Measurements from ENCODE around the gene ELAC2. TPM values are rescaled to one million over a fixed set of nuclear protein-coding genes. Genes with fewer than 3 reads are reported as not detected.

ELAC2 gene, protein sequence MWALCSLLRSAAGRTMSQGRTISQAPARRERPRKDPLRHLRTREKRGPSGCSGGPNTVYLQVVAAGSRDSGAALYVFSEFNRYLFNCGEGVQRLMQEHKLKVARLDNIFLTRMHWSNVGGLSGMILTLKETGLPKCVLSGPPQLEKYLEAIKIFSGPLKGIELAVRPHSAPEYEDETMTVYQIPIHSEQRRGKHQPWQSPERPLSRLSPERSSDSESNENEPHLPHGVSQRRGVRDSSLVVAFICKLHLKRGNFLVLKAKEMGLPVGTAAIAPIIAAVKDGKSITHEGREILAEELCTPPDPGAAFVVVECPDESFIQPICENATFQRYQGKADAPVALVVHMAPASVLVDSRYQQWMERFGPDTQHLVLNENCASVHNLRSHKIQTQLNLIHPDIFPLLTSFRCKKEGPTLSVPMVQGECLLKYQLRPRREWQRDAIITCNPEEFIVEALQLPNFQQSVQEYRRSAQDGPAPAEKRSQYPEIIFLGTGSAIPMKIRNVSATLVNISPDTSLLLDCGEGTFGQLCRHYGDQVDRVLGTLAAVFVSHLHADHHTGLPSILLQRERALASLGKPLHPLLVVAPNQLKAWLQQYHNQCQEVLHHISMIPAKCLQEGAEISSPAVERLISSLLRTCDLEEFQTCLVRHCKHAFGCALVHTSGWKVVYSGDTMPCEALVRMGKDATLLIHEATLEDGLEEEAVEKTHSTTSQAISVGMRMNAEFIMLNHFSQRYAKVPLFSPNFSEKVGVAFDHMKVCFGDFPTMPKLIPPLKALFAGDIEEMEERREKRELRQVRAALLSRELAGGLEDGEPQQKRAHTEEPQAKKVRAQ
- polyA plus RNA-seq (ENCODE audit: insufficient read length), result 75.4 TPM
- long read RNA-seq, donor 1, partial matches to known transcripts, result 20 of 25 reads
- long read RNA-seq, donor 1, other reads (novel, unspliced or antisense), result 0 of 25 reads
- long read RNA-seq, donor 2, partial matches to known transcripts, result 7 of 10 reads
- long read RNA-seq, donor 2, other reads (novel, unspliced or antisense), result 0 of 10 reads
- long read RNA-seq, donor 3, partial matches to known transcripts, result 12 of 13 reads
- long read RNA-seq, donor 3, other reads (novel, unspliced or antisense), result 0 of 13 reads
- long read RNA-seq, donor 4, result 0 reads
- long read RNA-seq, donor 5, partial matches to known transcripts, result 24 of 27 reads
- long read RNA-seq, donor 5, other reads (novel, unspliced or antisense), result 0 of 27 reads
- long read RNA-seq, donor 6, partial matches to known transcripts, result 7 of 9 reads
- long read RNA-seq, donor 6, other reads (novel, unspliced or antisense), result 0 of 9 reads
- long read RNA-seq, donor 7, partial matches to known transcripts, result 18 of 21 reads
- long read RNA-seq, donor 7, other reads (novel, unspliced or antisense), result 0 of 21 reads
- long read RNA-seq, donor 8, partial matches to known transcripts, result 0 of 4 reads
- long read RNA-seq, donor 8, other reads (novel, unspliced or antisense), result 0 of 4 reads

DNA sequence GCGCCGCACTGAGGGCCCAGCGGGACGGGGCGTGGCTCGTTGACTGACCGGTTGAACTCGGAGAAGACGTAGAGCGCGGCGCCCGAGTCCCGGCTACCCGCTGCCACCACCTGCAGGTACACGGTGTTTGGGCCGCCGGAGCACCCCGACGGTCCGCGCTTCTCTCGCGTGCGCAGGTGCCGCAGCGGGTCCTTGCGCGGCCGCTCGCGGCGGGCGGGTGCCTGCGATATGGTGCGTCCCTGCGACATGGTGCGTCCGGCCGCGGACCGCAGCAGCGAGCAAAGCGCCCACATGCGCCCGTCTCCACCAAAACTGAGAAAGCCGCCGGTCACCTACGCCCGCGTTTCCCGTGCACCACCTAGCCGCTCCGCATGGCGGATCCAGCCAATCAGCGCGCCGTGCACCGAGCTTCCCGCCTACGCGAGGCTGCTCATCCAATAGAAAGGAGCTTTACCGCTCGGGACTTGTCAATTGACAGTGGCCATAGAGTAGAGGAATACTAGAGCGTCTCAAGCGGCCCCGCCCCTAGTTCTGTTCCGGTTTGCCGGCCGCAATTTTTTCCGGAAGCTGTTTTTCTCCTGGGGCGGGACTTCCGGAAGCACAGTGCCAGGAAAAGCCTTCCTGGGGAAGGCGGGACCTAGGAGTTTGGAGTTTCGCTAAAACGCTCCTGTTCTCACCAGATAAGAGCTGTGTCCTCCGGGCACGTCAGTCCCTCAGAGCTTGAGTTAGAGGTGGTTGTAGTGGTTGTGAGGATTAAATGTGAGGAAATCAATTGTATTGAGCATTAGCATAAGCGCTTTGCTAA, at the start of gene ELAC2:
Gene ELAC2, minus strand, starts transcription at position 373 of the 805 bp plus-strand sequence. Its CDS starts 80 bp downstream, at position 293.
- peak; percentile 99 for DNase-seq

- DNase-seq, result no peak
These were observed 47.2 kb upstream of the ELAC2 start for GRCh38 chr17:13065032-13065431.

DNA sequence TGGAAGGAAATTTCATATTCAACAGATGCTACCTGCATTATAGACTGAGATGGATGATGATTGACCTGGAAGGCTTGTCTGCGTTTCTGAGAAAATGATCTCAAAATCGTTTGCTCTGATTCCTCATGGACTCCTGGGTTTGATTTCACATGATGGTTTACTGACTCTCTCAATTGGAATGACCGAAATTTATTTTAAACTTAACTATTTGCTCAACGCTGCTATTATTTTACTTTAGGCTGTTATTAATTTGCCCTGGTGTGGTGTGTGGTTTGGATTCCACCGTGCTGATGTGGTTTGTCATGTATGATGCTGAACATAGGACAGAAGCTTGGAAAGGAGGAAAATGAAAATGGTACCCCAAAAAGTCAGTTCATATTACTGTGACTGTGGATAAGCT, 37.3 kb upstream of the ELAC2 start:
- DNase-seq, result no peak

- no peak for DNase-seq
These were observed 36.8 kb upstream of the ELAC2 start for GRCh38 chr17:13054666-13055065.

DNA sequence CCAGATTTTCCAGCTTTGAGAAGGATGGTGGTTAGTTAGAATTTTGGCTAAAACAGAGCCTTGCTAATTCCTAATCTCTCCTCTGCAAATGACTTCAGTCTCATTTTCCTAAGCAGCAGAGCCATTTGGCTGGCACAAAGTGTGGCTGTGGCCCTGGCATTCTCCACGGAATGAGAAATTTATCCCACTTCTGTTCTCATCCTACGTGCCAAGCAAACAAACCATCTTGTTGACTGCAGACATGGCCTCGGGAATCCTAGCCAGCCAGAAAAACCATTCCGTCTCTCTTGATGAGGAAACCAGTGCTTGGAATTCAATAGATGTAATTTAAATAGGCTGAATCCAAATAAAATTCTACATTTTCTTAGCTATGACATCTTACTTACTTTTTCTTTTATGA, 34.1 kb upstream of the ELAC2 start:
- no peak for DNase-seq

DNA sequence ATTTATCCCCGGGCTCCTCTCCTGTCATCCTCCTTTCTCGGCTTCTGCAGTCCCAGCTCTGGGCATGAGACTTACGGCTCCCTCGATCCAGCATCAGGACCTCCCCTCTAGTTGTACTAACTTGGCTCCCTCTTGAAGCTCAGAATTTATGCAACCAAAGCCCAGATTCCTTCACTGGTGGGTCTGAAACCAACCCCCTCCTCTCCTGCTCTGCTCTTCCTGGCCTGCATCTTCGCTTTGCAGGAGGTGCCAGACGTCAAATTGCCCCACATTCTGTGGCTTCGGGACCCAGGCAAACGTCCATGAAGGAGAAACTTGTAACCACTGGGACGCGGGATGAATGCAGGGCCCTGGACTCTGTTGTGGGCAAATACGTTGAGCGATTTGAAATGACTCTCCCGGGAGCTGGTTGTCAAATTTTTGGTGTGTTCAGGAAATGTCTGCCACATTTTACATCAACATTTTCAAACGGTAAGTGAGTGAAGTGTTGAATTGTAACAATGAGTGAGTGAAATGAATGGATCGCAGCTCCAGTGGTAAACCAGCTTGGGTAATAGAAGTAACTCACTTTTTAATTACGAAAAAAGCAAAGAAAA, 29.3 kb upstream of the ELAC2 start:
- no peak for DNase-seq

GRCh38 chr17:13046361-13046760, 28.5 kb upstream of the ELAC2 start:
- no peak for DNase-seq

GRCh38 chr17:13044572-13045065, 26.8 kb upstream of the ELAC2 start:
- no peak for DNase-seq

- no peak for DNase-seq
These were observed 21.3 kb upstream of the ELAC2 start for GRCh38 chr17:13038931-13039665.

DNA sequence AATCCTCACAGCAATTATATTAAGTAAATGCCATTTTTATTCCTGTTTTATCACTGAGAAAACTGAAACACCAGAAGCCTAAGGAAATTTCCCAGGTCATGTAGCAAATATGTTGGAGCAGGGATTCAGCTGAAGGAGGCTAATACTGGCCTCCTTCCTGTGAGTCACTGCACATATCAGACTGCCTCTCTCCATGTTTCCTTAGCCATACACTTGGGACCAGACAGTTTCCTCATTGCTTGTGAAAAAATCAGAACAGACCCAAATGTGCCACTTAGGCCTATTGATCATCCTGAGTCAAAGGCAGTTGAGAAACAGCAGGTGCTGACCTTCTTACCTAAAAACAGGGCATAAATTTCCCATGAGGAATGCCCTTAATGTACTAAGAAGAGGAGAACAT, 18.9 kb upstream of the ELAC2 start:
- DNase-seq, result no peak

GRCh38 chr17:13035420-13035819, 17.6 kb upstream of the ELAC2 start:
- no peak for DNase-seq

- DNase-seq, result peak; percentile 28
These were observed 14.0 kb upstream of the ELAC2 start for GRCh38 chr17:13031718-13032350.

GRCh38 chr17:13030459-13031300, 12.9 kb upstream of the ELAC2 start:
- DNase-seq, result peak; percentile 50

- DNase-seq, result no peak
These were observed 12.2 kb upstream of the ELAC2 start for GRCh38 chr17:13030056-13030455.

GRCh38 chr17:13029340-13029739, 11.5 kb upstream of the ELAC2 start:
- DNase-seq, result no peak

DNA sequence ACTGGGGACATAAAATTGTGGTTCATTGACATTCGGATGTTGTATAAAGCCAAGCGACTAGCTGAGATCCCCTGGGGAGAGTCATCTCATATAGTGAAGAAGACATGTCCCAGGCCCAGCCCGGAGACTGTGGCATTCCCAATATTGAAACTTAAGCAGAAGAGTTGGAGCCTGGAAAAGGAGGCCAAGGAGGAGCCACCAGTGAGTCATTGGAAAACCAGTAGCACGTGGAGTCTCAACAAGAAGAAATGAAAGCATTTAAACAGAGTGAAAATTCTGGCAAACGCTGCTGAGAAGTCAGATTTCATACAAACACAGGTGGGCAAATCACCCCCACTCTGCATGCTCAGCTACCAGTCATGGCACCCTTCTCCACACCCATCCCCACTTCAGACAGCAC, 9.4 kb upstream of the ELAC2 start:
- no peak for DNase-seq

DNA sequence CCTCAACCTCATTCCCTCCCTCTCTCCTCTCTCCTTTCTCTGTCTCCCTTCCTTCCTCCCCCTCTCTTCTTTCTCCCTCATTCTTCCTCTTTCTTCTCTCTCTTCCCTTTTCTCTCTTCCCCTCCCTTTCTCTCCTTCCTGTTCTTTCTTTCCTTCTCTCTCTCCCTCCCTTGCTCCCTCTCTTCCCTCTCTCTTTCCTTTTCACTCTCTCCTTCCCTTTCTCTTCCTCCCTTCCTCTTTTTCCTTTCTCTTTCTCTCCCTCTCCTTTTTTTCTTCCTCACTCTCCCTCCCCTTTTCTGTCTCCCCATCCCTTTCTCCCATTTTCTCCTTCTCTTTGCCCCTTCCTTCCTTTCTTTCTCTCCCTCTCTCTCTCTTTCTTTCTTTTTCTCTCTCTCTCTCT, 7.9 kb upstream of the ELAC2 start:
- DNase-seq, result no peak

DNA sequence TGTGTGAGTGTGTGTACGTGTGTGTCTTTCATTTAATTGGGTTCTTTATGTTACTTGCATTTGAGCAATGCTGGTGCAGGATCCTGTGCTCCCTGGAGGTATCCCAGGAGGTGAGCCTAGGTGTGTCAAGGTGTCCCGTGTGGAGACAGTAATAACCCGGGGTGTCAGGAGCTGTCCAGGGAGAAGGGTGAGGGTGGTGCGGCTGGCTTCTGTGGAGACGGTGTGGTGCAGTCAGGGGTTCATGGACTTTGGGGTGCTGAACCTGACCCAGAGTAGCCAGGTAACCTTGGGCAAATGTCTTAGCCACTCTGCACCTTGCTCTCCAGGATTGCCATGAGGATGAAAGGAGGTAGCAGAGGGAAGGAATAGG, 7.4 kb upstream of the ELAC2 start:
- no peak for DNase-seq
